IMR-90 (cell line): ENCODE data around the gene ZC3H4. TPM values are rescaled to one million over a fixed set of nuclear protein-coding genes. Genes with fewer than 3 reads are reported as not detected.

Experiments used
- ATAC-seq: fragments of 200-7000 bp; cut with Tn5 transposase; 2 replicates; pipeline ENCODE4 v1.9.1; 2020; ENCODE audit warnings: low read depth, mild to moderate bottlenecking, moderate library complexity
- BruUV-seq: library from RNA; stranded (reverse); fragments of 400-500 nt; replicated peaks from 2 replicates; lab custom pipeline; 2021; lab: Mats Ljungman, UMichigan
- CTCF ChIA-PET: fragments of 300-600 bp; formaldehyde crosslinking; extraction: SDS; loops from one replicate; lab custom pipeline; 2021; ENCODE audit warnings: antibody characterized with exemption; lab: Yijun Ruan, JAX
- POLR2A ChIA-PET: fragments of 300-600 bp; sonication (Branson Sonifier 250); formaldehyde crosslinking; loops from one replicate; lab custom pipeline; 2022; ENCODE audit warnings: antibody characterized with exemption; ENCODE audit not compliant: unreplicated experiment; lab: Charles Lee
- DNase-seq: peaks from one replicate; pipeline ENCODE4 v3.0.0; 2013
- H2AFZ ChIP-seq: replicated peaks from 2 replicates; pipeline ENCODE3; 2013; ENCODE audit warnings: low read length, mild to moderate bottlenecking; ENCODE audit not compliant: poor library complexity
- H2AK5ac ChIP-seq: 2 replicates; pipeline ENCODE4 v1.6.1; 2013; ENCODE audit warnings: low read depth, low read length, inconsistent platforms
- H2AK9ac ChIP-seq: replicated peaks from 2 replicates; pipeline ENCODE3; 2013; ENCODE audit warnings: mild to moderate bottlenecking, low read depth, low read length, moderate library complexity; ENCODE audit not compliant: poor library complexity
- H2BK120ac ChIP-seq: 2 replicates; pipeline ENCODE4 v1.6.1; 2013; ENCODE audit warnings: low read depth, low read length, inconsistent platforms
- H2BK15ac ChIP-seq: 3 replicates; pipeline ENCODE4 v1.6.1; 2013; ENCODE audit warnings: low read depth, low read length, inconsistent platforms
- H2BK20ac ChIP-seq: 2 replicates; pipeline ENCODE4 v1.6.1; 2013; ENCODE audit warnings: low read depth, mild to moderate bottlenecking, inconsistent platforms, low read length, moderate library complexity
- H2BK5ac ChIP-seq: 2 replicates; pipeline ENCODE4 v1.6.1; 2013; ENCODE audit warnings: mild to moderate bottlenecking, low read depth, low read length, inconsistent platforms; ENCODE audit not compliant: poor library complexity, severe bottlenecking
- H3K14ac ChIP-seq: replicated peaks from 2 replicates; pipeline ENCODE4 v1.6.1; 2013; ENCODE audit warnings: low read depth, low read length, inconsistent platforms
- H3K18ac ChIP-seq: 2 replicates; pipeline ENCODE4 v1.6.1; 2013; ENCODE audit warnings: low read depth, low read length, control low read depth
- H3K23ac ChIP-seq: 2 replicates; pipeline ENCODE4 v1.6.1; 2013; ENCODE audit warnings: low read depth, low read length, inconsistent platforms
- H3K27ac ChIP-seq: 2 replicates; pipeline ENCODE4 v1.5.1; 2013; ENCODE audit warnings: mild to moderate bottlenecking, control low read depth, low read length; ENCODE audit not compliant: insufficient read depth
- H3K27me3 ChIP-seq: 2 replicates; pipeline ENCODE4 v1.6.1; 2013; ENCODE audit warnings: low read length; ENCODE audit not compliant: control insufficient read depth, insufficient read depth
- H3K36me3 ChIP-seq: 2 replicates; pipeline ENCODE4 v1.6.1; 2013; ENCODE audit warnings: low read length, mixed read lengths; ENCODE audit not compliant: control insufficient read depth, insufficient read depth
- H3K4ac ChIP-seq: 2 replicates; pipeline ENCODE4 v1.6.1; 2013; ENCODE audit warnings: low read depth, low read length, inconsistent platforms
- H3K4me1 ChIP-seq: 2 replicates; pipeline ENCODE4 v1.6.1; 2013; ENCODE audit warnings: low read length, mixed read lengths; ENCODE audit not compliant: control insufficient read depth, insufficient read depth
- H3K4me2 ChIP-seq: 2 replicates; pipeline ENCODE4 v1.6.1; 2013; ENCODE audit warnings: low read depth, mild to moderate bottlenecking, control low read depth, low read length, moderate library complexity
- H3K4me3 ChIP-seq: 2 replicates; pipeline ENCODE4 v1.5.1; 2013; ENCODE audit warnings: low read depth, mild to moderate bottlenecking, control low read depth, low read length, moderate library complexity; ENCODE audit not compliant: insufficient read depth
- H3K56ac ChIP-seq: 2 replicates; pipeline ENCODE4 v1.6.1; 2013; ENCODE audit warnings: low read length, inconsistent platforms; ENCODE audit not compliant: insufficient read depth; ENCODE audit errors: extremely low read depth
- H3K79me1 ChIP-seq, 2 experiments: 2 replicates each; pipeline ENCODE4 v1.6.1; 2013; ENCODE audit warnings: low read length in 2 of 2, inconsistent platforms in 1 of 2, low read depth in 1 of 2
- H3K9ac ChIP-seq: 2 replicates; pipeline ENCODE4 v1.6.1; 2013; ENCODE audit warnings: low read depth, low read length, control low read depth
- H3K9me1 ChIP-seq: 2 replicates; pipeline ENCODE4 v1.6.1; 2013; ENCODE audit warnings: low read length, inconsistent platforms; ENCODE audit not compliant: insufficient read depth
- H3K9me3 ChIP-seq: 2 replicates; pipeline ENCODE4 v1.6.1; 2013; ENCODE audit warnings: low read length; ENCODE audit not compliant: control insufficient read depth, insufficient read depth
- H4K20me1 ChIP-seq: 2 replicates; pipeline ENCODE4 v1.6.1; 2013; ENCODE audit warnings: low read length, inconsistent platforms; ENCODE audit not compliant: insufficient read depth
- H4K5ac ChIP-seq: 2 replicates; pipeline ENCODE4 v1.6.1; 2013; ENCODE audit warnings: mild to moderate bottlenecking, low read depth, low read length, control low read depth
- H4K8ac ChIP-seq, 2 experiments: 2 replicates each; pipeline ENCODE4 v1.6.1; 2013; ENCODE audit warnings: low read depth in 2 of 2, low read length in 2 of 2, control low read depth in 1 of 2, inconsistent platforms in 1 of 2
- H4K91ac ChIP-seq: 2 replicates; pipeline ENCODE4 v1.6.1; 2013; ENCODE audit warnings: low read depth, low read length, inconsistent platforms; ENCODE audit not compliant: insufficient read depth
- CEBPB ChIP-seq: IDR thresholded peaks from 2 replicates; pipeline ENCODE4 v1.6.1; 2012; ENCODE audit warnings: low read depth, low read length, improper control_type of control experiment
- CHD1 ChIP-seq: IDR thresholded peaks from 2 replicates; pipeline ENCODE4 v1.6.1; 2012; ENCODE audit warnings: low read depth, low read length, improper control_type of control experiment
- CTCF ChIP-seq: conservative IDR thresholded peaks from 2 replicates; pipeline ENCODE4 v1.5.1; 2012; ENCODE audit warnings: mild to moderate bottlenecking, low read depth, low read length, improper control_type of control experiment
- MAZ ChIP-seq: IDR thresholded peaks from 2 replicates; pipeline ENCODE4 v1.6.1; 2012; ENCODE audit warnings: low read depth, mild to moderate bottlenecking, low read length, improper control_type of control experiment, moderate library complexity, borderline replicate concordance
- RAD21 ChIP-seq: IDR thresholded peaks from 2 replicates; pipeline ENCODE4 v1.6.1; 2012; ENCODE audit warnings: low read length, improper control_type of control experiment
- RFX5 ChIP-seq: IDR thresholded peaks from 2 replicates; pipeline ENCODE4 v1.8.0; 2012; ENCODE audit warnings: low read depth, mild to moderate bottlenecking, low read length, moderate library complexity
- WGBS, 2 experiments: methylation state at CpG; one replicate each; pipeline versions ENCODE4 v1.1.5 to v1.1.7; 2013; ENCODE audit warnings: missing lambda C conversion rate in 2 of 2; ENCODE audit not compliant: insufficient read length in 1 of 2; ENCODE audit errors: extremely low coverage in 2 of 2; 5-methylcytosine and 5-hydroxymethylcytosine counted together
- dilution Hi-C: fragments of 300-500 bp; cut with HindIII; formaldehyde crosslinking; loops from one replicate; pipeline ENCODE4 v1.14.3; 2018; ENCODE audit warnings: low sequenced_read_pairs; ENCODE audit not compliant: unreplicated experiment
- in situ Hi-C: fragments of 300-500 bp; cut with MboI; formaldehyde crosslinking; loops from 3 replicates; pipeline ENCODE4 v1.14.3; 2019; ENCODE audit warnings: low sequenced_read_pairs, inconsistent platforms, mixed read lengths
- intact Hi-C: fragments of 100-400 bp; cut with micrococcal nuclease; formaldehyde crosslinking; loops from 2 replicates; pipeline ENCODE4 v1.10.0; 2022
- polyA plus RNA-seq, 3 experiments: library from polyadenylated mRNA; depleted of rRNA; stranded (reverse); fragments of >200 nt; gene quantifications; 2 replicates each; pipeline ENCODE4 v1.2.3, GENCODE V29; 2012; ENCODE audit warnings: low replicate concordance in 1 of 3
- total RNA-seq: library from RNA; depleted of rRNA; stranded (reverse); fragments of >200 nt; gene quantifications from 2 replicates; pipeline ENCODE4 v1.2.3, GENCODE V29; 2012

The ZC3H4 gene
- total and polyA plus RNA-seq, 2 of the 4 experiments (the other 2 are of a cell fraction) = 3.9 to 8.9 TPM

GRCh38 chr19:47145639-47146486 is 32.3 kb upstream of the ZC3H4 start:
- Histone ChIP-seq H3K4ac (no peak overlapping the region), H3K27me3 (no peaks in the 10 kb centered on the region), H4K8ac (no peak overlapping the region), H4K20me1 (peaks cover 35% of the 10 kb centered on the region), H2AK9ac (no peak overlapping the region), H3K9me1 (peaks cover 5% of the 10 kb centered on the region), H3K36me3 (peaks cover 33% of the 10 kb centered on the region), H3K4me3 (no peak overlapping the region), H2BK20ac (no peak overlapping the region), H3K4me1 (peaks cover 12% of the 10 kb centered on the region), H2BK120ac (no peak overlapping the region), H3K23ac (no peak overlapping the region), H4K91ac (no peak overlapping the region), H3K79me1 (peaks cover 35 to 63% of the 10 kb centered on the region in 2 experiments), H2AK5ac (no peak overlapping the region), H4K5ac (no peak overlapping the region), H2BK5ac (no peak overlapping the region), H3K56ac (no peak overlapping the region), H3K9ac (no peak overlapping the region), H3K9me3 (no peaks in the 10 kb centered on the region), H2BK15ac (no peak overlapping the region), H3K18ac (no peak overlapping the region), H3K27ac (no peak overlapping the region), H3K14ac (no peak overlapping the region), H3K4me2 (no peak overlapping the region), H2AFZ (no peak overlapping the region)
- no TSS peak for BruUV-seq
- ChIA-PET CTCF (interaction anchor here (0.7 kb wide), 1 partner anchor 98 kb away, joined by 4 read pairs; no protein-coding TSS in a partner anchor), POLR2A (no interaction called here)
- ATAC-seq (no peak), DNase-seq (no peak)
- dilution Hi-C loops = no loop called here
- TF ChIP-seq CTCF (no peak), RAD21 (no peak), RFX5 (no peak), MAZ (no peak), CHD1 (no peak), CEBPB (no peak)
- WGBS, 2 experiments = 100% methylated on average over 2 of the region's 5 CpGs; no CpG with 5 or more reads in 1 of the 2 experiments
- in situ Hi-C loops = loop anchor here (5.0 kb wide), 1 partner anchor 101 kb away; no protein-coding TSS in a partner anchor
- intact Hi-C loops = no loop called here
